Mucosa of rectum (tissue), 2 donors: ENCODE data around the gene DOC2A.
A peak's percentile ranks its signal among the peaks of the same experiment; 100 is the strongest.

Source experiments
- H3K27ac ChIP-seq, 2 donors: one replicate each; pipeline ENCODE4 v1.7.0; 2013; ENCODE audit warnings: inconsistent platforms in 2 of 2, low read depth in 2 of 2, low read length in 2 of 2
- H3K27me3 ChIP-seq, 2 donors: one replicate each; pipeline ENCODE4 v1.7.0; 2013; ENCODE audit warnings: low read length in 2 of 2; ENCODE audit not compliant: control insufficient read depth in 2 of 2, insufficient read depth in 2 of 2
- H3K36me3 ChIP-seq, 2 donors: one replicate each; pipeline ENCODE4 v1.7.0; 2013; ENCODE audit warnings: low read length in 2 of 2; ENCODE audit not compliant: control insufficient read depth in 2 of 2, insufficient read depth in 2 of 2
- H3K4me1 ChIP-seq, 2 donors: one replicate each; pipeline ENCODE4 v1.7.0; 2013; ENCODE audit warnings: low read length in 2 of 2, mild to moderate bottlenecking in 1 of 2; ENCODE audit not compliant: control insufficient read depth in 2 of 2, insufficient read depth in 2 of 2
- H3K4me3 ChIP-seq, 2 donors: one replicate each; pipeline ENCODE4 v1.7.0; 2013; ENCODE audit warnings: low read length in 2 of 2
- H3K9ac ChIP-seq, 2 donors: one replicate each; pipeline ENCODE4 v1.7.0; 2013; ENCODE audit warnings: low read length in 2 of 2, low read depth in 1 of 2, mild to moderate bottlenecking in 1 of 2
- H3K9me3 ChIP-seq, 2 donors: one replicate each; pipeline ENCODE4 v1.7.0; 2013; ENCODE audit warnings: low read length in 2 of 2; ENCODE audit not compliant: control insufficient read depth in 2 of 2
- donor health status: healthy.
- donor health status: Normal muscosa, but diverticular disease.

Gene DOC2A

GRCh38 chr16:29990034-29990433 lies 20.8 kb downstream of the DOC2A start:
- H3K27ac ChIP-seq, result peak overlapping the region; percentile 28 to 67
- no peaks in the 10 kb centered on the region for H3K9me3 ChIP-seq
- H3K4me1 ChIP-seq, result peaks cover 19 to 25% of the 10 kb centered on the region in 2 donors
- peaks cover 34 to 45% of the 10 kb centered on the region in 2 donors for H3K36me3 ChIP-seq
- H3K27me3 ChIP-seq, result no peaks in the 10 kb centered on the region
- H3K9ac ChIP-seq, result peak overlapping the region in 1 of 2 donors; percentile 8
- H3K4me3 ChIP-seq, result no peak overlapping the region

DNA sequence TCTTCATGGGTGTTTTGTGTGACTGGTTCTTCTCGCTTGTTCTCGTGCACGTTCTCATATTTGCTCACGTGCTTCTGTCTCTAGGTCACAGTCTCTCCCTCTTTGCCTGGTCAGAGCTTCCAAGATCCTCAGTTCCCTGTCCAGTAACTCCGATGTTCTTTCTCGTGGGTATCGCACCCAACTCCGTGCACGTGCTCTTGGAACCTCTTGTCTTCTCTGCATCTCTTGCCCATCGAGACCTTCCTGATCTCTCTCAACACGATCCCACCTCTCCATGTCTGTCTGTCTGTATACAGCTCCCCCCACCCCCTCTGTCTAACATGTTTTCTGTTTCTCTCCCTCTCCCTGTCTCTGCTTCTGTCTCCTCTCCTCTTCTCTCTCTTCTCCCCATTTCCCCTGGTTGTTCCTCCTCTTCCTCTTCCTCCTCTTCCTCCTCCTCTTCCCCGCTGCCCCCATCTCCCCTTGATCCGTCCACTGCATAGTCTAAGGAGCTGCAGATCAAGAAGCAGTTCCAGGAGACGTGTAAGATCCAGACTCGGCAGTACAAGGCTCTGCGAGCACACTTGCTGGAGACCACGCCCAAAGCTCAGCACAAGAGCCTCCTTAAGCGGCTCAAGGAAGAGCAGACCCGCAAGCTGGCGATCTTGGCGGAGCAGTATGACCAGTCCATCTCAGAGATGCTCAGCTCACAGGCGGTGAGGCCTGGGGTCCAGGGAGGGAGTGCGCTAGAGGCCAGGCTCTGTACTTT lies 21.5 kb downstream of the DOC2A start:
- Histone ChIP-seq H3K9ac (no peak overlapping the region), H3K27ac (peak overlapping the region; percentile 28 to 67), H3K27me3 (no peaks in the 10 kb centered on the region), H3K36me3 (peaks cover 41 to 53% of the 10 kb centered on the region in 2 donors), H3K9me3 (no peaks in the 10 kb centered on the region), H3K4me1 (peaks cover 11 to 18% of the 10 kb centered on the region in 2 donors), H3K4me3 (no peak overlapping the region)

DNA sequence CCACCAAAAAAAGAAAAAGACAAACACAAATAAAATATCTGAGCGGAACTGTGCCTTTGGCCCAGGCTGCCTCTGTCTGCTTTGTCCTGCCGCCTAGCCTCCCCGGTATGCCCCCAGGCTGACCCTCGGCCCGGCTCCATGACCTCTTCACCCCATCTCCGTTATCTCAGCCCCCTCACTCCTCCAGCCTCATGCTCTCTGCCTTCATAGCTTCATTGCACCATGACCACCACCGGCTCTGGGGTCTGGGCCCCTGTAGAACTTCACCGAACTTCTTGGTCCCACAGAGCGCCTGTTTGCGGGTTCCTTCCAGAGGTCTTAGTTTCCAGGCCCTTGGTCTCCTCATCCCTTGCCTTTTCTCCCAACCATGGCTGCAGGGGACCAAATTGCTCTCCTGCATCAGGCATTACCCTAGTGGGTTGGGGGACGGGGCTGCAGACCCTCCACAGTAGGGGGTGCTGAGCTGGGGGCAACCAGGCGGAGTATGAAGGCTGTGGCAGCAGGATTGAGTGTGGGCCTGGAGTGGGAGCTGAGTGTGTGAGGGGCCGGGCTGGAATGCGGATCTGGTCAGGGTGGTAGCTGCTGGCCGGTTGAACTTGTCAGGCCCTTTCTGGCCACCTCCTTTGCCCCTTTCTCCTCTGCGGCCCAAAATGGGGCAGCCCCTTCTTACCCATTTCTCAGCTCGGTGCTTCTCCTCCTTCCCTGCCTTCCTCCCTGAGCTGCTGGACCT lies 22.3 kb downstream of the DOC2A start:
- H3K9ac ChIP-seq, result no peak overlapping the region
- no peak overlapping the region for H3K27ac ChIP-seq

GRCh38 chr16:29987371-29988085 lies 23.3 kb downstream of the DOC2A start:
- Histone ChIP-seq H3K9me3 (no peaks in the 10 kb centered on the region), H3K4me3 (no peak overlapping the region), H3K9ac (no peak overlapping the region), H3K4me1 (peaks cover 8 to 15% of the 10 kb centered on the region in 2 donors), H3K27ac (no peak overlapping the region), H3K36me3 (peaks cover 53 to 62% of the 10 kb centered on the region in 2 donors), H3K27me3 (no peaks in the 10 kb centered on the region)

More for the DNA sequence above, 22.3 kb downstream of the DOC2A start:
- no peak overlapping the region for H3K4me3 ChIP-seq
- H3K4me1 ChIP-seq, result peaks cover 8 to 15% of the 10 kb centered on the region in 2 donors
- peaks cover 48 to 61% of the 10 kb centered on the region in 2 donors for H3K36me3 ChIP-seq
- H3K9me3 ChIP-seq, result no peaks in the 10 kb centered on the region
- no peaks in the 10 kb centered on the region for H3K27me3 ChIP-seq

- Histone ChIP-seq H3K27ac (no peak overlapping the region), H3K9ac (no peak overlapping the region), H3K36me3 (peaks cover 56 to 65% of the 10 kb centered on the region in 2 donors), H3K4me1 (peaks cover 8 to 15% of the 10 kb centered on the region in 2 donors), H3K9me3 (no peaks in the 10 kb centered on the region), H3K27me3 (no peaks in the 10 kb centered on the region), H3K4me3 (no peak overlapping the region)
Measured at GRCh38 chr16:29986931-29987330, 23.9 kb downstream of the DOC2A start.

GRCh38 chr16:29986231-29986630 lies 24.6 kb downstream of the DOC2A start:
- peaks cover 60 to 72% of the 10 kb centered on the region in 2 donors for H3K36me3 ChIP-seq
- H3K27ac ChIP-seq, result no peak overlapping the region
- no peak overlapping the region for H3K9ac ChIP-seq
- H3K27me3 ChIP-seq, result no peaks in the 10 kb centered on the region
- H3K9me3 ChIP-seq, result no peaks in the 10 kb centered on the region
- H3K4me3 ChIP-seq, result no peak overlapping the region
- peaks cover 8 to 15% of the 10 kb centered on the region in 2 donors for H3K4me1 ChIP-seq

DNA sequence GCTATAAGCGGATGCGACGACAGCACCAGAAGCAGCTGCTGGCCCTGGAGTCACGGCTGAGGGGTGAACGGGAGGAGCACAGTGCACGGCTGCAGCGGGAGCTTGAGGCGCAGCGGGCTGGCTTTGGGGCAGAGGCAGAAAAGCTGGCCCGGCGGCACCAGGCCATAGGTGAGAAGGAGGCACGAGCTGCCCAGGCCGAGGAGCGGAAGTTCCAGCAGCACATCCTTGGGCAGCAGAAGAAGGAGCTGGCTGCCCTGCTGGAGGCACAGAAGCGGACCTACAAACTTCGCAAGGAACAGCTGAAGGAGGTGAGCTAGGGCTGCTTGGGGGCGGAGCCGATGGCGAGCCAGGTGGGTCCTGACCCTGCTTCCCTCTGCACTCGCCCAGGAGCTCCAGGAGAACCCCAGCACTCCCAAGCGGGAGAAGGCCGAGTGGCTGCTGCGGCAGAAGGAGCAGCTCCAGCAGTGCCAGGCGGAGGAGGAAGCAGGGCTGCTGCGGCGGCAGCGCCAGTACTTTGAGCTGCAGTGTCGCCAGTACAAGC lies 25.5 kb downstream of the DOC2A start:
- Histone ChIP-seq H3K27ac (no peak overlapping the region), H3K9ac (no peak overlapping the region), H3K4me1 (peaks cover 7 to 12% of the 10 kb centered on the region in 2 donors), H3K27me3 (no peaks in the 10 kb centered on the region), H3K4me3 (no peak overlapping the region), H3K36me3 (peaks cover 60 to 81% of the 10 kb centered on the region in 2 donors), H3K9me3 (no peaks in the 10 kb centered on the region)

GRCh38 chr16:29984764-29985147 lies 26.1 kb downstream of the DOC2A start:
- no peak overlapping the region for H3K9ac ChIP-seq
- no peak overlapping the region for H3K27ac ChIP-seq
- H3K4me3 ChIP-seq, result no peak overlapping the region
- no peaks in the 10 kb centered on the region for H3K27me3 ChIP-seq
- peaks cover 5 to 7% of the 10 kb centered on the region in 2 donors for H3K4me1 ChIP-seq
- H3K9me3 ChIP-seq, result no peaks in the 10 kb centered on the region
- H3K36me3 ChIP-seq, result peaks cover 65 to 87% of the 10 kb centered on the region in 2 donors

GRCh38 chr16:29984137-29984763 lies 26.6 kb downstream of the DOC2A start:
- H3K9me3 ChIP-seq, result no peaks in the 10 kb centered on the region
- peaks cover 70 to 89% of the 10 kb centered on the region in 2 donors for H3K36me3 ChIP-seq
- H3K9ac ChIP-seq, result no peak overlapping the region
- H3K27me3 ChIP-seq, result no peaks in the 10 kb centered on the region
- H3K4me3 ChIP-seq, result no peak overlapping the region
- peaks cover 2 to 3% of the 10 kb centered on the region in 2 donors for H3K4me1 ChIP-seq
- no peak overlapping the region for H3K27ac ChIP-seq
